Karpas-422 (cell line): Measurements from ENCODE around the gene NCOA3. TPM values are rescaled to one million over a fixed set of nuclear protein-coding genes. Genes with fewer than 3 reads are reported as not detected.

Experiments used
- DNase-seq: peaks from one replicate; pipeline ENCODE4 v3.0.0-alpha.2; 2015
- H2AFZ ChIP-seq: fragments of 200-600 bp; sonication (generic); 2 replicates; pipeline ENCODE4 v1.6.1; 2014; ENCODE audit warnings: antibody characterized with exemption, low read length, mixed read lengths
- H3K27ac ChIP-seq: fragments of 200-600 bp; sonication (generic); 2 replicates; pipeline ENCODE4 v1.5.1; 2014; ENCODE audit warnings: mild to moderate bottlenecking, low read length, moderate library complexity
- H3K27me3 ChIP-seq: fragments of 200-600 bp; sonication (generic); 2 replicates; pipeline ENCODE4 v1.6.1; 2014; ENCODE audit warnings: low read length, mixed read lengths
- H3K36me3 ChIP-seq: fragments of 200-600 bp; sonication (generic); 2 replicates; pipeline ENCODE4 v1.6.1; 2014; ENCODE audit warnings: low read length, mixed read lengths; ENCODE audit not compliant: insufficient read depth
- H3K4me1 ChIP-seq: fragments of 200-600 bp; sonication (generic); 2 replicates; pipeline ENCODE4 v1.6.1; 2014; ENCODE audit warnings: mild to moderate bottlenecking, low read length, mixed read lengths
- H3K4me2 ChIP-seq: fragments of 200-600 bp; sonication (generic); 2 replicates; pipeline ENCODE4 v1.6.1; 2014; ENCODE audit warnings: low read length, low read depth, mild to moderate bottlenecking; ENCODE audit not compliant: poor library complexity, severe bottlenecking
- H3K4me3 ChIP-seq: fragments of 200-600 bp; sonication (generic); 2 replicates; pipeline ENCODE4 v1.5.1; 2014; ENCODE audit warnings: mild to moderate bottlenecking, antibody characterized with exemption, low read length, mixed read lengths
- H3K79me2 ChIP-seq: fragments of 200-600 bp; sonication (generic); 2 replicates; pipeline ENCODE4 v1.6.1; 2014; ENCODE audit warnings: mild to moderate bottlenecking, low read length, mixed read lengths
- H3K9ac ChIP-seq: fragments of 200-600 bp; sonication (generic); 2 replicates; pipeline ENCODE4 v1.6.0; 2014; ENCODE audit warnings: low read length
- H3K9me2 ChIP-seq: fragments of 200-600 bp; sonication (generic), shearing (Covaris generic); replicated peaks from 2 replicates; pipeline ENCODE4 v1.6.0; 2014; ENCODE audit warnings: mild to moderate bottlenecking, low read length, moderate library complexity; ENCODE audit not compliant: insufficient read depth
- H3K9me3 ChIP-seq: fragments of 300-700, 200-600 bp; sonication (generic); 2 replicates; pipeline ENCODE4 v1.6.1; 2014; ENCODE audit warnings: low read length, mixed read lengths
- H4K20me1 ChIP-seq: fragments of 200-600 bp; sonication (generic); 2 replicates; pipeline ENCODE4 v1.6.1; 2014; ENCODE audit warnings: mild to moderate bottlenecking, antibody characterized with exemption, low read length, low read depth; ENCODE audit not compliant: insufficient read depth
- total RNA-seq: library from RNA; depleted of rRNA; stranded (reverse); fragments of >200 nt; shearing (Covaris generic); gene quantifications from 2 replicates; pipeline ENCODE4 v1.2.3, GENCODE V29; 2014; ENCODE audit warnings: low replicate concordance

Gene NCOA3
- total RNA-seq, 1 experiment from 2014 or later, result 90.0 TPM

DNA sequence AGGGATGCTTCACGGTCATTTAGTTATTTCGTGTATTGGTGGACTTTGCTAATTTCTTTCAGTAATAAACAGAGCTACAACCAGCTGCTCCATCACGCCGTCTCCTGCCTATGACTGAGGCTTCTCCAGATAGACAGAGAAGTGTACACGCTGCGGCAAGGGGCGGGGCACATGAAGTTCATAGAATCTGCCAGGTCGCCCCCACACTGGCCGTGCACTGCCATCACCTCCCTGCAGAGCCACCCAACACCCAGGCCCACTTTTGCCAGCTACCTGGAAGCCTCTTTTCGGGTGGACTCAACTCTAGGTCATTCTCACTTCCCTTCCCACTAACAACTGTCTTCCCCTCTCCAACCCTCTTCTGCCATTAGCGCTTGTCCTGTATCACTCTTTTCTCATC lies 195.2 kb downstream of the NCOA3 start:
- H3K9me3 ChIP-seq, result no peaks in the 10 kb centered on the region
- no peak overlapping the region for H3K9ac ChIP-seq
- H3K27ac ChIP-seq, result no peak overlapping the region
- no peaks in the 10 kb centered on the region for H4K20me1 ChIP-seq
- H3K36me3 ChIP-seq, result no peaks in the 10 kb centered on the region
- H3K27me3 ChIP-seq, result no peaks in the 10 kb centered on the region
- H3K4me1 ChIP-seq, result no peaks in the 10 kb centered on the region
- DNase-seq, result no peak
- H2AFZ ChIP-seq, result no peak overlapping the region
- no peaks in the 10 kb centered on the region for H3K79me2 ChIP-seq
- H3K4me3 ChIP-seq, result no peak overlapping the region
- H3K4me2 ChIP-seq, result no peak overlapping the region
- no peaks in the 10 kb centered on the region for H3K9me2 ChIP-seq

DNA sequence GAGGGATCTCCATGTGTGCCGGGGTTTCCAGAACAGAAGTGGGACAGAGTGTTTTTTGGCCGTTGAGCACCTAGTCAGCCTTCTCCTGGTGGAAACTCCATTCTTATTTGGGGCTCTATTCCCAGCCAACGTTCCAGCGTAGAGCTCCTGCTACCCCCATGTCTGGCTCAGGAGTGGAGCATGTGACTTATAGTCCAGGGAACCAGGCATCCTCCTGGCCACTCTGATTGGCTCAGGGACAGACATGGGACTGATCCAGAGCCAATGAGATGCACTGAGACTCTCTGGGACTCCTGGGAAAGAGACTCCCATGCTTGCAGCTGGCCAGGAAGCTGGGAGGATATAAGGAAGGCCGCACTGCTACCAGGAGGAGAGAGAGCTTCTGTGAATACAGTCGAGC lies 196.5 kb downstream of the NCOA3 start:
- Histone ChIP-seq H3K4me3 (no peak overlapping the region), H3K9ac (no peak overlapping the region), H2AFZ (no peak overlapping the region), H3K27me3 (no peaks in the 10 kb centered on the region), H3K9me3 (no peaks in the 10 kb centered on the region), H3K27ac (no peak overlapping the region), H3K79me2 (no peaks in the 10 kb centered on the region), H4K20me1 (no peaks in the 10 kb centered on the region), H3K9me2 (no peaks in the 10 kb centered on the region), H3K4me1 (no peaks in the 10 kb centered on the region), H3K36me3 (no peaks in the 10 kb centered on the region), H3K4me2 (no peak overlapping the region)
- DNase-seq, result no peak

DNA sequence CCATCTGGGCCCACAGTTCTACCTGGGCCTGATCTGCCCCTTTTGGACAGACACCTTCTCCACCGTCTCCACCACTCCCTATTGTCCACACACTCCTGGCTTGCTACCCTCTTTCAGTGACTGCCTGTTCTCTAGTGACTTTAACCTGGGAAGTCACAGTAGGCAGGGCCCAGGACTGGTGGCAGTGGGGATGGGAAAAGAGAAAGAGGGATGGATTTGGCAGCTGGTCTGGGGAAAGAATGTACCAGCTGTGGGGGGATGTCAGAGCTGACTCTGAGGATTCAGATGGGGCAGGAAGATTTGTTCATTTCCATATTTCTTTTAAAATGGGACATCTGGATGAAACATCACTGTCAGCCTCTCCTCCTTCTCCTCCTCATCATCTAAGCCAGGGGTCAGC lies 198.1 kb downstream of the NCOA3 start:
- H3K9ac ChIP-seq, result no peak overlapping the region
- H3K27ac ChIP-seq, result no peak overlapping the region
- no peak overlapping the region for H2AFZ ChIP-seq
- DNase-seq, result no peak
- no peak overlapping the region for H3K4me2 ChIP-seq
- H3K36me3 ChIP-seq, result no peaks in the 10 kb centered on the region
- no peaks in the 10 kb centered on the region for H3K4me1 ChIP-seq
- no peaks in the 10 kb centered on the region for H4K20me1 ChIP-seq
- no peaks in the 10 kb centered on the region for H3K27me3 ChIP-seq
- H3K9me3 ChIP-seq, result no peaks in the 10 kb centered on the region
- H3K4me3 ChIP-seq, result no peak overlapping the region
- no peaks in the 10 kb centered on the region for H3K9me2 ChIP-seq
- H3K79me2 ChIP-seq, result no peaks in the 10 kb centered on the region

DNA sequence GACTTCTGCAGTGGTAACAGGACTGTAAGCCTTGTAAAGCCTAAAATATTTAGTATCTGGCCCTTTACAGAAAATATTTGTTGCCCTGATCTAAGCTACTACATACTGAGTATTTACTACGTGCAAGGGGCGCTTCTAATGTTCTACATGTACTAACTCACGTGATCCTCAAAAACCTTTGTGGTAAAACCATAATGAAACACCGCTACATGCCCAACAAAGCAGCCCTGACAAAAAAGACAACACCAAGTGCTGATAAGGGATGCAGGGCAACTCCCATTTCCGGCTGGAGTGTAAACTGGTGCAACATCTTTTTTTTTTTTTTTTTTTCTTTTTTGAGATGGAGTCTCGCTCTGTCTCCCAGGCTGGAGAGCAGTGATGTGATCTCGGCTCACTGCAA lies 198.6 kb downstream of the NCOA3 start:
- H3K79me2 ChIP-seq, result no peaks in the 10 kb centered on the region
- H4K20me1 ChIP-seq, result no peaks in the 10 kb centered on the region
- H3K27me3 ChIP-seq, result no peaks in the 10 kb centered on the region
- no peaks in the 10 kb centered on the region for H3K4me1 ChIP-seq
- no peaks in the 10 kb centered on the region for H3K9me2 ChIP-seq
- no peak overlapping the region for H3K4me2 ChIP-seq
- H3K36me3 ChIP-seq, result no peaks in the 10 kb centered on the region
- no peak overlapping the region for H3K4me3 ChIP-seq
- no peak for DNase-seq
- no peak overlapping the region for H2AFZ ChIP-seq
- no peaks in the 10 kb centered on the region for H3K9me3 ChIP-seq
- no peak overlapping the region for H3K27ac ChIP-seq
- no peak overlapping the region for H3K9ac ChIP-seq

DNA sequence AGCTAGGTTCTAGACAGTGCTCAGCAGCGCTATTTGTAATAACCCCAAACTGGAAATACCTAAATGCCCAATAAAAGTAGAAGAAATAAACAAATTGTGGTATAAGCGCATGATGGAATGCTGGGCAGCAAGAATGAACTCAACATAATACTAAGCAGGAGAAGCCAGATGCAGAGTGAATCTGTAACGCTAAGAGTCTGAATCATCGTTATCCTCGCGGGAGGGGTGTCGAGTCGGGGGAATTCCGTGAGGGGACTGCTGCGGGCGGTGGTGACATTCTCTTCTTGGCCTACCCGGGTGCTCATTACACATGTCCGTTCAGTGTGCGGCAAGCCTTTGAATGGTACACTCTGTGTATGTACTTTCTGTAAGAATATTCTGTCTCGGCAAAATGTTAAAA lies 199.9 kb downstream of the NCOA3 start:
- H3K4me3 ChIP-seq, result no peak overlapping the region
- H3K4me2 ChIP-seq, result no peak overlapping the region
- no peaks in the 10 kb centered on the region for H3K9me2 ChIP-seq
- H2AFZ ChIP-seq, result no peak overlapping the region
- H4K20me1 ChIP-seq, result no peaks in the 10 kb centered on the region
- no peaks in the 10 kb centered on the region for H3K9me3 ChIP-seq
- H3K79me2 ChIP-seq, result no peaks in the 10 kb centered on the region
- H3K36me3 ChIP-seq, result no peaks in the 10 kb centered on the region
- no peaks in the 10 kb centered on the region for H3K27me3 ChIP-seq
- DNase-seq, result no peak
- H3K27ac ChIP-seq, result no peak overlapping the region
- no peaks in the 10 kb centered on the region for H3K4me1 ChIP-seq
- no peak overlapping the region for H3K9ac ChIP-seq

DNA sequence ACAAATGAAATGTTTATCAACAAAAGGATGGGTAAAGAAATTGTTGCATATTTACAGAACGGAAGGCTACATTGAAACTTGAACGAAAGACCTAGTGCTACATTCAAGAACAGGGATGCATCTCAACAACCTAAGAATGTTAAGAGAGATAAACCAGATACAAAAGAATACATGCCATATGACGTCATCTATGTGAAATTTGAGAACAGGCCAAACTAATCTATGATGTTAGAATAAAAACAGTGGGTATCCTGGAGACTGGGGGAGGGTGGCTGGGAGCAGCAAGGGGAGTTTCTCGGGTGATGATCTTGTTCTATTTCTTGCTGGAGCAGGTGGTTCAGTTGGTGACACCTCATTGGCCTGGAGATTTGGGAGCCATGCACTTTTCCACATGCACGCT lies 202.1 kb downstream of the NCOA3 start:
- Histone ChIP-seq H3K9me2 (no peaks in the 10 kb centered on the region), H3K9me3 (no peaks in the 10 kb centered on the region), H4K20me1 (no peaks in the 10 kb centered on the region), H3K4me3 (no peak overlapping the region), H3K36me3 (no peaks in the 10 kb centered on the region), H3K79me2 (no peaks in the 10 kb centered on the region), H2AFZ (no peak overlapping the region), H3K4me2 (no peak overlapping the region), H3K4me1 (peaks cover 9% of the 10 kb centered on the region), H3K9ac (no peak overlapping the region), H3K27ac (no peak overlapping the region), H3K27me3 (no peaks in the 10 kb centered on the region)
- no peak for DNase-seq

DNA sequence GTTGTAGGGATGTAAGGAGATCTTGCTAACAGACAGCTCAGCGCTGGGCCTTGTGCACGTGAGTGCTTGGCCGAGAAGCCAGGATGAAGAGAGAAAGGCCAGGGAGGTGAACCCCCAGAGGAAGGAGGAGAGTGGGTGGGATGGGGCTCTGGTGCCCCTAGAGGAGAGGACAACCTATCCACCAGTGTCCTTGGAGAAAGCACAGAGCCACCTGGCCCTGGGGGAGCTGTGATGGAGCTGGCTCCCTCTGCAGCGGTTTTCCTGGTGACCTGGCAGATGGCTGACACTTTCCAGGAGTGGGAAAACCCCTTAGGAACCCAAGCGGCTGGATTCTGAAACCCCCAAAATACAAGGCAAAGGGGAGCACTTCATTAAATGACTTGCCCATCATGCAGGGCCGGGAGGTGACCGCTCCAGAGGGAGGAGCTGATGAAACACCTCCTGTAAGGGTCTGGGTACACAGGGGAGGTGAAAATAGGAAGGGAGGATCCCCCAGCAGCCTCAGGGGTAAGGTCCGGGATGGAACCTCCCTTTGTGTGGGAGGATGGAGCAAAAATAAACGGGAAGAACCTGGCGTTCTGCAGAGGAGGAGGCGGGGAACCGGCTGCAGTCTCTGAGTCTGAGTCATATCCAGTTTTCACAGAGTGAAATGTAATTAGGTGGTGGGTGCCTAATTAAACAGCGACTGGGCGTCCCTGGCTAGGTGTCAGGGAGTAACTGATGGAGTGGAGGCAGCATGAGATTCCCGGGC lies 203.2 kb downstream of the NCOA3 start:
- Histone ChIP-seq H4K20me1 (no peaks in the 10 kb centered on the region), H3K9ac (no peak overlapping the region), H3K4me1 (peaks cover 17% of the 10 kb centered on the region), H3K27me3 (no peaks in the 10 kb centered on the region), H3K9me3 (no peaks in the 10 kb centered on the region), H2AFZ (no peak overlapping the region), H3K4me3 (no peak overlapping the region), H3K4me2 (no peak overlapping the region), H3K36me3 (no peaks in the 10 kb centered on the region), H3K27ac (no peak overlapping the region), H3K9me2 (no peaks in the 10 kb centered on the region), H3K79me2 (no peaks in the 10 kb centered on the region)
- DNase-seq, result no peak

DNA sequence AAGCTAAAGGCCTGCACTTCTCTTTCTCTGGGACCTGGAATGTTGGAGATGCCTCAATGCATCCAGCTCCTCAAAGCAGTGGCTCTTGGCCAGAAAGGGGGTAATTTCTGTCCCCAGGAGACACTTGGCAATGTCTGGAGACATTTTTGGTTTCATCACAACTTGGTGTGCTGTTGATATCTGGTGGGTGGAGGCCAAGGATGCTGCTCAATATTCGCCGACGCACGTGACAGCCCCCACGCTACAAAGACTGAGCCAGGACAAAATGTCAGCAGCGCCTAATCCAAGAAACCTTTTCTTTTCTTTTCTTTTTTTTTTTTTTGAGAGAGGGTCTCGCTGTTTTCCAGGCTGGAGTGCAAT lies 203.8 kb downstream of the NCOA3 start:
- H3K9ac ChIP-seq, result no peak overlapping the region
- no peaks in the 10 kb centered on the region for H3K9me2 ChIP-seq
- H3K79me2 ChIP-seq, result no peaks in the 10 kb centered on the region
- no peak overlapping the region for H2AFZ ChIP-seq
- H3K4me3 ChIP-seq, result no peak overlapping the region
- no peaks in the 10 kb centered on the region for H3K9me3 ChIP-seq
- no peak for DNase-seq
- no peaks in the 10 kb centered on the region for H3K36me3 ChIP-seq
- no peaks in the 10 kb centered on the region for H3K27me3 ChIP-seq
- no peaks in the 10 kb centered on the region for H4K20me1 ChIP-seq
- no peak overlapping the region for H3K4me2 ChIP-seq
- peaks cover 17% of the 10 kb centered on the region for H3K4me1 ChIP-seq
- no peak overlapping the region for H3K27ac ChIP-seq

DNA sequence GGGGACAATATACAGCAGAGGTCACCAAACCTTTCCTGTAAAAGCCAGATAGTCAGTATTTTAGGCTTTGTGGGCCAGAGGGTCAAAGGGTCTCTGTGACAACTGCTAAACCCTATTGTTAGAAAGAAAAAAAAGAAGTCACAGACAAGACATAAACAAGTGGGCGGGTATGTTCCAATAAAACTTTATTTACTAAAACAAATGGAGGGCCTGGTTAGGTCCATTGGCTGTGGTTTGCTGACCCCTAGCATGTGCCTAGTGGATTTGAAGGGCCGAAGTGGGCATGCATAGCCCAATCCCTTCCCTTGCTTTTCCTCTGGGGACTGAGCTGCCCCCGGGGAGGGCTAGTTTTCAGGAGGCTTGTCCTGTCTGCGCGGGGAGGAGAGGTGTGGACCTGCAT lies 204.7 kb downstream of the NCOA3 start:
- Histone ChIP-seq H3K4me2 (no peak overlapping the region), H3K27me3 (no peaks in the 10 kb centered on the region), H3K36me3 (no peaks in the 10 kb centered on the region), H3K27ac (no peak overlapping the region), H3K79me2 (no peaks in the 10 kb centered on the region), H3K9me3 (no peaks in the 10 kb centered on the region), H3K9ac (no peak overlapping the region), H3K4me3 (no peak overlapping the region), H2AFZ (no peak overlapping the region), H3K9me2 (no peaks in the 10 kb centered on the region), H4K20me1 (no peaks in the 10 kb centered on the region), H3K4me1 (peaks cover 17% of the 10 kb centered on the region)
- no peak for DNase-seq
